Measurements from ENCODE around the gene SETD7.

SETD7 gene

GRCh38 chr4:139552517-139553307 lies 3.3 kb downstream of the SETD7 start:
- DNase-seq: no peak

GRCh38 chr4:139550724-139551429 lies 5.1 kb downstream of the SETD7 start:
- no peak for DNase-seq

GRCh38 chr4:139547979-139548378 lies 8.0 kb downstream of the SETD7 start:
- no peak for DNase-seq

- DNase-seq: no peak
Observed at GRCh38 chr4:139540632-139541031, 15.4 kb downstream of the SETD7 start.

GRCh38 chr4:139540161-139540560 lies 15.9 kb downstream of the SETD7 start:
- DNase-seq: no peak

GRCh38 chr4:139537292-139537691 lies 18.7 kb downstream of the SETD7 start:
- no peak for DNase-seq

- no peak for DNase-seq
Observed at GRCh38 chr4:139535871-139536234, 20.2 kb downstream of the SETD7 start.

- DNase-seq: no peak
Observed at GRCh38 chr4:139535228-139535870, 20.7 kb downstream of the SETD7 start.

- no peak for DNase-seq
Observed at GRCh38 chr4:139534287-139534950, 21.6 kb downstream of the SETD7 start.

GRCh38 chr4:139533511-139533910 lies 22.5 kb downstream of the SETD7 start:
- no peak for DNase-seq

GRCh38 chr4:139532947-139533346 lies 23.1 kb downstream of the SETD7 start:
- DNase-seq: peak; percentile 48

- DNase-seq: no peak
Observed at GRCh38 chr4:139530833-139531427, 25.1 kb downstream of the SETD7 start.

GRCh38 chr4:139528377-139529005 lies 27.5 kb downstream of the SETD7 start:
- DNase-seq: no peak

- no peak for DNase-seq
Observed at GRCh38 chr4:139526928-139527327, 29.1 kb downstream of the SETD7 start.

- no peak for DNase-seq
Observed at GRCh38 chr4:139525414-139525813, 30.6 kb downstream of the SETD7 start.

- DNase-seq: no peak
Observed at GRCh38 chr4:139524062-139524631, 31.9 kb downstream of the SETD7 start.

GRCh38 chr4:139523076-139523475 lies 32.9 kb downstream of the SETD7 start:
- no peak for DNase-seq

- DNase-seq: no peak
Observed at GRCh38 chr4:139522457-139522856, 33.6 kb downstream of the SETD7 start.

GRCh38 chr4:139521754-139522401 lies 34.1 kb downstream of the SETD7 start:
- DNase-seq: no peak

GRCh38 chr4:139515531-139515958 lies 40.5 kb downstream of the SETD7 start:
- no peak for DNase-seq
